GM19452 (cell line): Measurements from ENCODE around the gene VAV2.

Experiments used
- ATAC-seq: cut with Tn5 transposase; IDR thresholded peaks from one replicate; pipeline ENCODE4 v1.9.1; 2021; ENCODE audit not compliant: unreplicated experiment

The VAV2 gene

GRCh38 chr9:133943781-133944745, 48.1 kb downstream of the VAV2 start:
- ATAC-seq = no peak

- ATAC-seq = no peak
These were observed 48.9 kb downstream of the VAV2 start for GRCh38 chr9:133943036-133943780.

GRCh38 chr9:133942206-133942975, 49.7 kb downstream of the VAV2 start:
- no peak for ATAC-seq

GRCh38 chr9:133939845-133940244, 52.3 kb downstream of the VAV2 start:
- no peak for ATAC-seq

GRCh38 chr9:133939171-133939785, 52.8 kb downstream of the VAV2 start:
- ATAC-seq = no peak

GRCh38 chr9:133938753-133939152, 53.4 kb downstream of the VAV2 start:
- ATAC-seq = no peak

GRCh38 chr9:133938086-133938485, 54.0 kb downstream of the VAV2 start:
- no peak for ATAC-seq

- no peak for ATAC-seq
These were observed 55.0 kb downstream of the VAV2 start for GRCh38 chr9:133937120-133937519.

GRCh38 chr9:133935328-133936005, 56.7 kb downstream of the VAV2 start:
- no peak for ATAC-seq

- ATAC-seq = no peak
These were observed 57.5 kb downstream of the VAV2 start for GRCh38 chr9:133934482-133935232.

GRCh38 chr9:133933426-133934026, 58.6 kb downstream of the VAV2 start:
- no peak for ATAC-seq

GRCh38 chr9:133932633-133933032, 59.5 kb downstream of the VAV2 start:
- no peak for ATAC-seq

- no peak for ATAC-seq
These were observed 59.9 kb downstream of the VAV2 start for GRCh38 chr9:133932181-133932580.

- no peak for ATAC-seq
These were observed 61.2 kb downstream of the VAV2 start for GRCh38 chr9:133930682-133931485.

GRCh38 chr9:133930046-133930681, 62.0 kb downstream of the VAV2 start:
- ATAC-seq = no peak

- ATAC-seq = no peak
These were observed 62.5 kb downstream of the VAV2 start for GRCh38 chr9:133929599-133929998.

GRCh38 chr9:133928248-133928764, 63.8 kb downstream of the VAV2 start:
- no peak for ATAC-seq

- no peak for ATAC-seq
These were observed 65.1 kb downstream of the VAV2 start for GRCh38 chr9:133927041-133927440.
